HAP-1 (cell line): Measurements from ENCODE around the gene KCNC1.

Experiments
- DNase-seq, 2 experiments: peaks; one replicate each; pipeline ENCODE4 v3.0.0-alpha.2; 2016 to 2020; ENCODE audit warnings: low spot score in 2 of 2
- H3K27me3 ChIP-seq: fragments of 250-450 bp; sonication (Bioruptor Pico); 2 replicates; pipeline ENCODE4 v1.5.1; 2020; ENCODE audit warnings: low read depth, mild to moderate bottlenecking, moderate library complexity
- H3K36me3 ChIP-seq: fragments of 250-450 bp; sonication (Bioruptor Pico); replicated peaks from 2 replicates; pipeline ENCODE4 v1.5.1; 2020; ENCODE audit warnings: mild to moderate bottlenecking
- H3K4me1 ChIP-seq: fragments of 250-450 bp; sonication (Bioruptor Pico); 2 replicates; pipeline ENCODE4 v1.5.1; 2020; ENCODE audit warnings: mild to moderate bottlenecking
- H3K4me3 ChIP-seq: fragments of 250-450 bp; sonication (Bioruptor Pico); 2 replicates; pipeline ENCODE4 v1.5.1; 2020; ENCODE audit warnings: mild to moderate bottlenecking, moderate library complexity
- H3K9me3 ChIP-seq: fragments of 250-450 bp; sonication (Bioruptor Pico); 2 replicates; pipeline ENCODE4 v1.5.1; 2020; ENCODE audit warnings: mild to moderate bottlenecking, moderate library complexity
- in situ Hi-C: fragments of 300-500 bp; cut with MboI; formaldehyde crosslinking; loops from 3 replicates; pipeline ENCODE4 v1.14.3; 2020; ENCODE audit warnings: low sequenced_read_pairs, inconsistent platforms, mixed read lengths

KCNC1 gene

GRCh38 chr11:17813391-17814059 lies 78.9 kb downstream of the KCNC1 start:
- H3K36me3 ChIP-seq, result no peaks in the 10 kb centered on the region
- no peak overlapping the region for H3K4me3 ChIP-seq
- DNase-seq, result no peak
- in situ Hi-C loops, result no loop called here
- no peaks in the 10 kb centered on the region for H3K9me3 ChIP-seq
- no peaks in the 10 kb centered on the region for H3K4me1 ChIP-seq
- H3K27me3 ChIP-seq, result no peaks in the 10 kb centered on the region

GRCh38 chr11:17814546-17814945 lies 80.0 kb downstream of the KCNC1 start:
- Histone ChIP-seq H3K36me3 (no peaks in the 10 kb centered on the region), H3K4me3 (no peak overlapping the region), H3K9me3 (no peaks in the 10 kb centered on the region), H3K27me3 (no peaks in the 10 kb centered on the region), H3K4me1 (no peaks in the 10 kb centered on the region)
- DNase-seq, result no peak
- in situ Hi-C loops, result no loop called here

- DNase-seq, result no peak
- Histone ChIP-seq H3K36me3 (no peaks in the 10 kb centered on the region), H3K4me1 (no peaks in the 10 kb centered on the region), H3K27me3 (no peaks in the 10 kb centered on the region), H3K9me3 (no peaks in the 10 kb centered on the region), H3K4me3 (no peak overlapping the region)
- in situ Hi-C loops, result no loop called here
These were observed 81.8 kb downstream of the KCNC1 start for GRCh38 chr11:17816232-17816931.

GRCh38 chr11:17821648-17822400 lies 87.2 kb downstream of the KCNC1 start:
- no peak for DNase-seq
- Histone ChIP-seq H3K36me3 (no peaks in the 10 kb centered on the region), H3K9me3 (no peaks in the 10 kb centered on the region), H3K4me1 (no peaks in the 10 kb centered on the region), H3K4me3 (no peak overlapping the region), H3K27me3 (no peaks in the 10 kb centered on the region)
- in situ Hi-C loops, result no loop called here

- DNase-seq, result no peak
- in situ Hi-C loops, result no loop called here
- Histone ChIP-seq H3K36me3 (no peaks in the 10 kb centered on the region), H3K4me3 (no peak overlapping the region), H3K27me3 (no peaks in the 10 kb centered on the region), H3K4me1 (no peaks in the 10 kb centered on the region), H3K9me3 (no peaks in the 10 kb centered on the region)
These were observed 87.8 kb downstream of the KCNC1 start for GRCh38 chr11:17822401-17822781.

GRCh38 chr11:17827006-17827405 lies 92.4 kb downstream of the KCNC1 start:
- no peak for DNase-seq
- in situ Hi-C loops, result no loop called here
- Histone ChIP-seq H3K4me1 (no peaks in the 10 kb centered on the region), H3K4me3 (no peak overlapping the region), H3K36me3 (no peaks in the 10 kb centered on the region), H3K9me3 (no peaks in the 10 kb centered on the region), H3K27me3 (no peaks in the 10 kb centered on the region)

GRCh38 chr11:17828311-17828751 lies 93.8 kb downstream of the KCNC1 start:
- Histone ChIP-seq H3K36me3 (no peaks in the 10 kb centered on the region), H3K27me3 (no peaks in the 10 kb centered on the region), H3K4me1 (peaks cover 10% of the 10 kb centered on the region), H3K9me3 (no peaks in the 10 kb centered on the region), H3K4me3 (no peak overlapping the region)
- no peak for DNase-seq
- in situ Hi-C loops, result no loop called here

GRCh38 chr11:17831228-17831627 lies 96.6 kb downstream of the KCNC1 start:
- Histone ChIP-seq H3K9me3 (no peaks in the 10 kb centered on the region), H3K36me3 (0 out of 2 replicates have a peak, but pooled peaks cover 3% of the 10 kb centered on the region), H3K27me3 (no peaks in the 10 kb centered on the region), H3K4me3 (no peak overlapping the region), H3K4me1 (peaks cover 10% of the 10 kb centered on the region)
- in situ Hi-C loops, result no loop called here
- DNase-seq, result no peak

- in situ Hi-C loops, result no loop called here
- Histone ChIP-seq H3K27me3 (no peaks in the 10 kb centered on the region), H3K4me1 (peaks cover 10% of the 10 kb centered on the region), H3K9me3 (no peaks in the 10 kb centered on the region), H3K4me3 (no peak overlapping the region), H3K36me3 (0 out of 2 replicates have a peak, but pooled peaks cover 3% of the 10 kb centered on the region)
- no peak for DNase-seq
These were observed 97.3 kb downstream of the KCNC1 start for GRCh38 chr11:17831883-17832282.
